Suppressor macrophage treated with lipopolysaccharide for 1 hour (primary cell): Measurements from ENCODE around the gene KCNH1.
A peak's percentile ranks its signal among the peaks of the same experiment; 100 is the strongest.
"Not testable (repeated sequence)": the region's sequence is repeated elsewhere in the genome, so short reads cannot be mapped to it uniquely, and the experiment has no call there.

Experiments
- DNase-seq, 3 donors: peaks; one replicate each; pipeline ENCODE4 v3.0.0-alpha.2; 2020 to 2022

The KCNH1 gene

GRCh38 chr1:211007830-211008229 is 126.1 kb downstream of the KCNH1 start:
- no peak for DNase-seq

DNA sequence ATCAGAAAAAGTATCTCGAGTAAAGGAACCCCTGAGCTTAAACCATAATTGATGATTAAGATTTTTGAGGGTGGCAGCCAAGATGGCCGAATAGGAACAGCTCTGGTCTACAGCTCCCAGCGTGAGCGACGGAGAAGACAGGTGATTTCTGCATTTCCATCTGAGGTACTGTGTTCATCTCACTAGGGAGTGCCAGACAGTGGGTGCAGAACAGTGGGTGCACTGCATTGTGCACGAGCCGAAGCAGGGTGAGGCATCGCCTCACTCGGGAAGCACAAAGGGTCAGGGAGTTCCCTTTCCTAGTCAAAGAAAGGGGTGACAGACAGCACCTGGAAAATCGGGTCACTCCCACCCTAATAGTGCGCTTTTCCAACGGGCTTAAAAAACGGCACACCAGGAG is 138.0 kb downstream of the KCNH1 start:
- DNase-seq, result not testable (repeated sequence)

GRCh38 chr1:210992837-210993236 is 141.1 kb downstream of the KCNH1 start:
- no peak for DNase-seq

DNA sequence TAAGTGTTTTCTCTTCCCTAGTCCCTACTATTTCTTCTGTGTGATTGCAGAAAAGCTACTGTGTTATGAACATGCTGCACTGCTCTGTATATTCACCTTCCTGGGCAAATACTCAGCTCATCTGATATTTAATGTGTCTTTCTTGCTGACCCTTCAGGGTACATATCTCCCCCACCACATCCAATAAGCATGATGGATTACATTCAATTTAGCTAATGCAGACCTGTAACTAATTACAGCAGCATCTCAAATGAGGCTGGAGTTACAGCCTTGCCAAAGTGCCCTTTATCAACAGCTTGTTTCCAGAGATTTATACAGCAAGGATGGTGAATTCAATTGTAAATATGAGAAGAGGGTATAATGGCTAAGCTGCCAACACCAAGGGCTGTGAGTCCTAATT is 144.0 kb downstream of the KCNH1 start:
- no peak for DNase-seq

DNA sequence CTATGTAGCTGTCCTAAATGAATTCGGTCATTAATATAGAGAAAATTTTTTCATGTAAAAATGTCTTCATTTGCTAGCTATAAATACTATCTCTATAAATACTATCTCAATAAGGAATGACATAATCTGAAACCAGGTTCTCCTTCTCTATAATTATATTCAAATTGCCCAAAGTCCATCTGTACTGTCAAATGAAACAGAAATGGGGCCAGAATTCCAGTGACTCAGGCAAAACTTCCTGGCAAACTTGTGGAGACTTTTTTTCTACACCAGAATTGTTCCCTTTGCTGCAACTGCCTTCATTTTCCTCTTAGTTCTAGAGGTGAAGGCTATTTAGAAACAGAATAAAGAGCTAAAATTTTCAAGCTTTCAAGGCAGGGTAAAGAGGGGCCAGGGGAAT is 152.5 kb downstream of the KCNH1 start:
- DNase-seq, result no peak

DNA sequence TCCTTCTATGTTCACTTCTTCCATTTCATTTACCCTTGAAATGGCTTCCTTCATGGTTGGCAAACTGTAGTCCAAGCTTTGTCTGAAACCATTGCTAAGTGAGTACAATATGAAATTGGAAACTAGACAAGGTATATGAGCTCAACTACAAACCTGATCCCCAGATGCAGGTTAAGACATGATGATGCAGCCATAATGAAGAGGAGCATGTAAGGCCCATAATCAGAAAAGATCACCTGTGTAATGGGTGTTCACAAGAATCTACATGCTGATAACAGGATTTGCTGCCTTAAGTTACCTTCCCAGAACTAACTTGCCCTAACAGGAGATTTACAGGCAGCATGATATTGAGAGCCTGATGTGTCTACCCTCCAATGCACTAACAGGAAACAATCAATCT is 153.9 kb downstream of the KCNH1 start:
- no peak for DNase-seq

- DNase-seq, result no peak
These were observed 155.0 kb downstream of the KCNH1 start for GRCh38 chr1:210978974-210979354.

DNA sequence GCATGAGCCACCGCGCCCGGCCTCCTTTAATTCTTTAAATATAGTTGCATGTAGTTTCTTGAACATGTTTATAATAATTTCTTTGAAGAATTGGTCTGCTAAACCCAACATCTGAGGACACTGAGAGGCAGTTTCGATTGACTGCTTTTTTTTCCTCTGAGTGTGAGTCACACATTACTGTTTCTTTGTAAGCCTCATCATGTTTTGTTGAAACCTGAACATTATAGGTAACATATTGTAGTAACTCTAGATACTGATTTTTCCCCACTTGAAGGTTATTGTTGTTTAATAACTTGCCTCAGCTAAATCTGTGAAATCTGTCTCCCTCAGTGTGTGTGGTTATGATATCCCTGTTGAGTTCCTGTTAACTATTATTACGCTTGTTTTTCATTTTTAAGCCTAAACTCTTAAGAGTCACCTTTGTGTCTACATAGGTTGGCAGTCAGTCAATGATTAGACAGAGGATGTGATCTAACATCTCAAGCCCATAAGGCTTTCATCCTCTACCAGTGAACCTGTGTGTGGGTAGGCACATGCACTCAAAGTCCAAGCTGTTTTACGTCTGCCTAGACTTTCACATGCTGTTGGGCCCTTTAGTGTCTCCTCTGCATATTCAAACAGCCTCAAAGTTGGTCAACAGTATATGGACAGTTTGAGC is 155.5 kb downstream of the KCNH1 start:
- no peak for DNase-seq

DNA sequence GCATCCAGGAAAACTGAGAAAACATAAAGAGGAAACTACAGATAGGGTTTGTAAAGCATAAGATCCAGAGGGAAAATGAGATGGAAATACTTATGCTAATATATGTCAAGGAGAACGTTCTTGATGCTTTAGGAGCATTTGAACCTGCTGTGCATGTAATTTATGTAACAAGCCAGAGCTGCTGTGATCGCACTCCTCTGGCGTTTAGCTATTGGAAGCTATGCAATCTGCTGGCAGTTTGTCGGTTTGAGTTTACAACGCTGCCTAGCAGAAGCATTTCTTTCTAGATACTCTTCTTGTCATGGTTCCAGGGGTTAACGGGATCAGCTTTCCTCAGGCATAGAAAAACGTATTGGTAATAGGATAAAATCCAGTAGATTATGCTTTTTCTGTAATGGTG is 182.7 kb downstream of the KCNH1 start:
- no peak for DNase-seq

DNA sequence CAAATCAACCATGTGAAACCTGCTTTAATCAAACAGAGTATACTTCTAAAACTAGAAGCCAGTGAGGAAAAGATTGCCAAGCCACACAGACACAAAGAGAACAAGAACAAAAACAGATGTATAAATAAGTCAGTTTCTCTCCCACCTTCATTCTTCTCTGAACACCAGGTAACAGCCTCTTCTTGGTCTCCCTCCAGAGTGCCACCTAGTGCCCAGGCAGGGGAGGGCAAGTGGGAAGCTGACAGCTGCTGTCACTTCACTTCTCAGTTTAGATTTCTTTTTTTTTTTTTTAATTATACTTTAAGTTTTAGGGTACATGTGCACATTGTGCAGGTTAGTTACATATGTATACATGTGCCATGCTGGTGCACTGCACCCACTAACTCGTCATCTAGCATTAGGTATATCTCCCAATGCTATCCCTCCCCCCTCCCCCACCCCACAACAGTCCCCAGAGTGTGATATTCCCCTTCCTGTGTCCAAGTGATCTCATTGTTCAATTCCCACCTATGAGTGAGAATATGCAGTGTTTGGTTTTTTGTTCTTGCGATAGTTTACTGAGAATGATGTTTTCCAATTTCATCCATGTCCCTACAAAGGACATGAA is 183.9 kb downstream of the KCNH1 start:
- DNase-seq, result peak; percentile 23 to 52 (median 35)

DNA sequence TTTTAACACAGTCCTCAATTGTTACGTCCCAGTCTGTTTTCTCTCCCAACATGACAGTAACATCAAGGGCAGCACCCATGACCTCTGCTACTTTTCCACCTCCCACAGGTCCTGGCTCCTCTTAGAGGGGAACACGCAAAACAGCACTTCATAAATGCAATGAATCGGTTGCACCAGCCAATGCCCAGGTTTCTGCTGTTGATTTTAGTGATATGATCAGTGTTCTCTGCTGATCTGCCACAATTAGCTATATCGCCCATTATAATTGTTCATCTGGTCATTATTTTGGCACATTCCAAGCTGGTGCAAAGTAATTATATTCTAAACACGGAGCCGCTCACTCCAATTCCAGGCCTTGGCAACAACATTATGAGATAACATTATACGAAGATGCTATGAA is 184.5 kb downstream of the KCNH1 start:
- DNase-seq, result no peak

DNA sequence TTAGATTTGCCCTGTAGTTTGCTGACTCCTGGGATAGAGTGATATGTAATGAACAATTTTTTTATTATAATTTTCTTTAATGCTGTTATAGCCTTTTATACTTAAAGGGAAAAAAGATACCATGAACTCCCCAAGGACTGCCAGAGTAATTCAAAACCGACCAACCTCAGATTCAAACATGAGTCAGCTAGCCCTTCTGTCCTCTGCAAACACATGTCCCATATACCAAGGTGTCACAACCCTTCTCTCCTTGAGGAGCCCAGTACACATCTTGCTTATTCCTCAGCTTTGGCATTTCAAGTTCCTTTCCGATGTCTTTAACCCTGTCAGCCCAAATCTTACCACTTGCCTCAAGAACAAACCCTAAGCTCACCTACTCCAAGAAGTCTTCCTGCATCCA is 184.9 kb downstream of the KCNH1 start:
- no peak for DNase-seq

DNA sequence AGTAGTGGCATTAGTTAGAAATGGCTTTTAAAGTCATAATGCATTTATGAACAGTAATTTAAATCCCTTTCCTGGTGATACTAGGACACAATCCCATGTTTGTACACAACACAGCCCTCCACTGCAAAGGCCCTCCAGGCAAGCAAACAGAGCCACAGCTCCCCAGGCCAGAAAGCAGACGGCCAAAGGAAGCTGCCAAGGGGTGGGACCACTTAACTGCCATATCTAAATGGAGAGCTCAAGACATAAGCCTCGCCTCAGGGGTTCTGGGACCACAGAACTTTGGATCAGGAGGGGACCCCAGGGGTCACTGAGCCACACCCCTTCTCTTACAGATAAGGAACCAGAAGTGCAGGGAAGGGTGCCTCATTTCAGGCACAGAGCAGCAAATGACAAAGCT is 189.7 kb downstream of the KCNH1 start:
- DNase-seq, result no peak

DNA sequence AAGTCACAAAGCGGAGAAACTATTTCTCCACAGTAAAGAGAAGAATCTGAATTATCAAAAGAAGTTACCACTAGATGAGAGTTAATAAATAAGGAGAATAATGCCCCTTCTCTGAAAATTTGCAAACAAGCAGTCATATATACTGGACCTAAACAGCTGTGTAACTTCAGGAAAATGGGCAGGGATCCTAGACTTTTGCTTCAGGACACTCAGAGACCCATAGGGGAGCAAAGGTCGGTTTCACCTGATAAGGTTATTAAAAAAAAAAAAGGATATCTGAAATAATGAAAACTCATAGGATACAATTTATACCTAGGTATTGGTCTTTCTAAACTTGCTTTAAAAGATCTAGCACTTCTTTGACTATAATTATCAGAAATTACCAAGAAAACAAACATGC is 191.4 kb downstream of the KCNH1 start:
- DNase-seq, result no peak

GRCh38 chr1:210940081-210940617 is 193.8 kb downstream of the KCNH1 start:
- DNase-seq, result no peak

DNA sequence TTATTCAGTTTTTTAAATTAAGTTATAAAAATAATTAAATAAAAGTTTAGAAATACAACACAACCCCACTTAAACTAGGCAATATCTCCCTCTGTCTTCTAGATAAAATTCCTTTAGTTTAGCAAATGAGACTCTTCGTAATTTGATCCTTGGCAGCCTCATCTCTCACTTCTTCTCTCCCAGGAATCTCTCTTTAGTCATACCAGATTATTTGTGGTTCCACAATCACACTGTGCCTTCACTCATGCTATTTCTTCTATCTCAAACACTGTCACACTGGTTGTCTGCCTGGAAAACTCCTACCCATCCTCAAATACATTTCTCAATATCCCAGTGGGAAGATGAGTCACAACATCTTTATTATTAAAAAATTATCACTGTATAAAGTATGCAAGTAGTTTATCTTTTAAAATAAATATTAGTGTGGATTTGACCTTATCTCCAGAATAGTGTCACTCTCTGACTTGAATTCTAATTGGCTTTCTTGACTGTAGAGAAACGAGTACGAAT is 195.5 kb downstream of the KCNH1 start:
- no peak for DNase-seq

- no peak for DNase-seq
These were observed 196.1 kb downstream of the KCNH1 start for GRCh38 chr1:210937846-210938245.

GRCh38 chr1:210935905-210936304 is 198.0 kb downstream of the KCNH1 start:
- no peak for DNase-seq

DNA sequence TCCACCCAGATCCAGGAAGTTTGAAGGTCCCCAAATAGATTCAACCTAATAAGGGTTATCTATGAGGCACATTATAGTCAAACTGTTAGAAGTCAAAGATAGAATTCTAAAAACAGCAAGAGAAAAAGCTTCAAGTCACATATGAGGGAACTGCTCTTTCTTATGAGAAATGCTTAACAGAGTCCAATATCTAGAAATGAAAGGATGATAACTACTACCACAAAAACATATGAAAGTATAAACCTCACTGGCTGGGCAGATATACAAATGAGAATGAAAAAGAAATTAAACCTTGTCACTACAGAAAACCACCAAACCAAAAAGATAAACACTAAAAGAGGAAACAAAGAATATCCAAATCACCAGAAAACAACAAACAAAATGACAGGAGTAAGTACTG is 201.8 kb downstream of the KCNH1 start:
- no peak for DNase-seq

DNA sequence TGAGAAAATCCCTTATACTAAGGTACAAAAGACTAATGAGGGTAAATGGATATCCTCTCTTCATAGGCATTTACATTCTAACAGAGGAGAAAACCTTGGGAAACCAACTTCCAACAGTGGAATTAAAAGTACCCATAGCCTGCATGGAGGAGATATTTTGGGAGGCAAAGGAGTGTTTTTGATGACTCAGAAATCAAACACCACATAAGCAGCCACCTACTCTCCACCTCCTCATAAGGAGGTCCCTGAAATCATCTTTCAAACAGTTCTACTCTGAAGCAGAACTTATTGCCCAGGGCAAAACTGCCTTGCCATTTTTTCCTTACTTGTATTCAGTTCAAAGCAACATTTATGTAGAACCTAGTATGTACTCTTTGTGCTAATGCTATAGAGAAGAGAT is 211.3 kb downstream of the KCNH1 start:
- no peak for DNase-seq

- DNase-seq, result no peak
These were observed 212.9 kb downstream of the KCNH1 start for GRCh38 chr1:210920716-210921694.

DNA sequence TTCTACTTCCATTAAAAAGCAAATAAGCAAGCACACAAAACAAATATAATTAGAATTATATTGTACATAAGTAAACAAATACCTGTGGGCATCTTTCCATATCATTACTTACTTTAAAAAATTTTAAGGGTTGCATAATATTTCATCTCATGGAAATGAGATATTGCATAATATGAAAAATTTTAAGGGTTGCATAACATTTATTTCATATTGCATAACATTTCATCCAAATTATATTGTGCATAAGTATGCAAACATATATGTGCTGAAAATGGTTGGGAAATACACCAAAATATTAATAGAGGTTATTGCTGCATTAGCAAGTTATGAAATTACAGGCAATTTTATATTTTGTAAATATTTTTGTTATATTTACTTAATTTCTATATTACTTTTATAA is 213.7 kb downstream of the KCNH1 start:
- DNase-seq, result peak in 1 of 3 donors; percentile 5

DNA sequence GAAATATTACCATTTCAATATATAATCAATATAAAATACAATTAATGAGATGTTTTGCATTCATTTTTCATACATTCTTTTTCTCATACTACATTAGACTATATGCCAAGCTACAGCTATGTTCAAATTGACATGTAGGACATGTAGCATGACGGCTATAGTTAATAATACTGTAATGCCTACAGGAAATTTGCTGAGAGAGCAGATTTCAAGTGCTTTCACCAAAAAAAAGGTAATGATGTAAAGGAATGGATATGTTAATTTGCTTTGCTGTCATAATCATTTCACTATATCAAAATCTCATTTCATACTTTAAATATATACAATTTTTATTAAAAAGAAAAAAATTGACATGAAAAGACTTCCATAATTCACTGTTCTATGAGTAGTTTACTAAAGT is 215.1 kb downstream of the KCNH1 start:
- DNase-seq, result no peak
